Non-pigmented ciliary epithelial cell (primary cell): ENCODE results near the gene OR10T2.
"Not testable (repeated sequence)": the region's sequence is repeated elsewhere in the genome, so short reads cannot be mapped to it uniquely, and the experiment has no call there.

Experiments used
- DNase-seq: peaks from one replicate; pipeline ENCODE4 v3.0.0-alpha.2; 2010; ENCODE audit warnings: low read depth

The OR10T2 gene

DNA sequence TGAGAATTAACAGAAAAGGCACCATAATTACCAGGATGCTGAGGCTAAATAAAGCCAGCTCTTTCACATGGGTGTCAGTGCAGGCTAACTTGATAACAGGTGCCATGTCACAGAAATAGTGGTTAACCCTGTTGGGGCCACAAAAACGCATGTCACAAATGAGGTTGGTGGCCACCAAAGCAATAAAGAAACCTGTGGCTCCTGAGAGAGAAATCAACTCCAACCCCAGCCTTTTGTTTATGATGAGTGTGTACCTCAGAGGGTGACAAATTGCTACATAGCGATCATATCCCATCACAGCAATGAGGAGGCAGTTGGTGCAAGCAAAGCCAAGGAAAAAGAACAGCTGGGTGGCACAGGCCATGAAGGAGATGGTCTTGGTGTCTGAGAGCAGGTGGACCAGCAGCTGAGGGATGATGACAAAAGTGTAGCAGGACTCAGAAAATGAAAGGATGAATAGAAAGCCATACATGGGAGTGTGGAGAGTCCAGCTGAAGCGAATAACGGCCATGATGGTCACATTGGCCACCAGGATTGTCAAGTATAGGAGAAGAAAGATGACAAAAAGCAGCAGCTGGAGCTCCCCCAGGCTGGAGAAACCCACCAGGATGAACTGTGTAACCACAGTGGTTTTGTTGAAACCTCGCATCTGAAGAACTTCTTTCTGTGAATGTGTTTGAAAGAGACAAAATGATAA is at the start of gene OR10T2:
TSS of gene OR10T2 (minus strand) at position 649 of the 697 bp plus-strand sequence. CDS start at position 649, 0 bp downstream.
- DNase-seq: no peak

GRCh38 chr1:158445376-158445775 is 46.1 kb upstream of the OR10T2 start:
- no peak for DNase-seq

- no peak for DNase-seq
Measured at GRCh38 chr1:158434741-158435140, 35.5 kb upstream of the OR10T2 start.

GRCh38 chr1:158430163-158430562 is 30.9 kb upstream of the OR10T2 start:
- not testable (repeated sequence) for DNase-seq

GRCh38 chr1:158426137-158426536 is 26.9 kb upstream of the OR10T2 start, which contains the start of gene OR10K2:
Gene OR10K2 (minus strand): TSS chr1:158426237. CDS start chr1:158420866, 5,371 bp downstream.
- DNase-seq: no peak

DNA sequence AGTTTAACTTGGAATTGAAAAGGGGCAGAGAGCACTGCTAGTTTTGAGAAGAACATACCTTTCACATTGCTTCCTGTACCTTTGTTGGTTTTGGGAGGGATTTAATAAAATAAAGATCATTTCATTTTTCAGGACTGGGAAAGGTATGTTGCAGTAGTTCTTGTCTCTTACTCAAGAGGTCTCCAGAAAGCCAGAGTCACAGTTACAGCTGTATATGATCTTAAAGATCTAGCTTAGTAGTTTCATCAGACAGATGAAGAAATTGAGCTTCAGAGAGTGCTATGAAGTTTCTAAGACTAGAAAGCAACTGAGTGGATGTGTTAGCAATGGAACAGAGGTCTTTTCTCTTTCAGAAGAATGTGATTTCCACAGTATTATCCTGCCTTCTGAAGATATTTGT is 25.8 kb upstream of the OR10T2 start:
- DNase-seq: no peak

GRCh38 chr1:158422212-158422611 is 22.9 kb upstream of the OR10T2 start:
- DNase-seq: no peak

DNA sequence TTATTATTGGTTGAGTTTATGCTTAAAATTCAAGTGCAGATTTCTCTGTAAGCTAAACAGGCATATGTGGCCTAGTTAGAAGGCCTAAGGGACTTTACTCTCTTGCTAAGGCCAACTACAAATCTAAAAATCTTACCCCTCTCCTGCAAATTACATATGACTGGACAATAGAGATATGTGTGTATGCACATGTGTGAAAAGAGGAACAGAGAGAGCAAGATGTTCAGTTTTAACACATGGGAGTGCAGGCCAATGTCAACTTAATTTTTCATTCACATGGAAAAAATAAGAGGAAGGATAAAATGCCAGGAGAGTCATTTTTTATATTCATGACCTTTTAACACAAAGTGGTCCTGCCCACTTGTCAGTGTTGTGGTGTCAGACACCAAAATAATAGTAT is 18.3 kb upstream of the OR10T2 start:
- no peak for DNase-seq

- no peak for DNase-seq
Measured at GRCh38 chr1:158414651-158415345, 15.5 kb upstream of the OR10T2 start.

DNA sequence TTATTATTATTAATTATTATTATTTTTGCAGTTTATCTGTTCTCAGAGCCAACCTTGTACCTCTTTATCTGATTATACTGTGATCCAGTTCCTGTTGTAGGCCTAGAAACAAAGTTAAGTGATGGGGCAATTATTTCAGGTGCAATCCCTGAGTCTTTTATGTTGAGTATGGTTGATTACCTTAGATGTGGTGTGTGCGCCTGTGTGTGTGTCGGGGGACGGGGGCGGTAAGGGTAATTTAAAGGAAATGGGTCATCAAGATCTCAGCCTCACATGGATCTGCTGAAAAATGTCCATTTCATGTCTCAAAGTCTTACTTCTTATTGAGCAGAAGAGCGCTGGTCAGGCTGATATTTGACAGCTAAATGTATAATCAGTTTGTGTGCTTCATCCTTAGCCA is 7.8 kb upstream of the OR10T2 start:
- DNase-seq: no peak

DNA sequence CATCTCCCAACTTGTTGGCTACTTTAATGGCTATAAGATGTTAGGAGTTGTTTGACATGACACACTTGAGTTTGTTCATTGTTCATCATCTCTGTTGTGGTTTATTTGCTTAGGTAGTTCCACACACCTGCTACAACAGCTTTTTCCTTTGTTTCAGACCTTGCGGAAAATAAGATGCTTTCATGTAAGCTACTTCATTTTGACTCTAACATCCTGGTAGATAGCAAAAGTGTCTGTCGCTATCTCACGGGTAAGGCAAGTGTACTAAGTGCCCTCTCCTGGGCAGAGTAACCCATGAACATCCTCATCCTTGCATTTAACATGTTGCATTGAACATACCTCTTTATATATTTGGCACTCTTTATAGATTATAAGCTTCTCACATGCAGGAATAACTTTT is 1.6 kb upstream of the OR10T2 start:
- DNase-seq: no peak

DNA sequence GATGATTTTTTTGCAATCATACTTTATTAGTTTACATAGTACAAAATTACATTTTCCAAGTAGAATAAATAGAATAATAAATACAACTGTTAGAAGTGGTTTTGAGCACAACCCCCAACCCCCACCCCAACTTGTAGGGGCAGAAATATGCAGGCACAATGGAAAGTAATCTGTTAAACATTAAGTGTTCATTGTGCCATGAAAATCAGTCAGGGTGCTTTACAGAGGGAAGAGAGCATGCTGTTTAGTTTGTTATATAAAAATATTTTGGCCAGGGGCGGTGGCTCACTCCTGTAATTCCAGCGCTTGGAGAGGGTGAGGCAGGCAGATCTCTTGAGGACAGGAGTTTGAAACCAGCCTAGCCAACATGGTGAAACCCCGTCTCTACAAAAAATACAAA is 2.6 kb downstream of the OR10T2 start:
- no peak for DNase-seq

DNA sequence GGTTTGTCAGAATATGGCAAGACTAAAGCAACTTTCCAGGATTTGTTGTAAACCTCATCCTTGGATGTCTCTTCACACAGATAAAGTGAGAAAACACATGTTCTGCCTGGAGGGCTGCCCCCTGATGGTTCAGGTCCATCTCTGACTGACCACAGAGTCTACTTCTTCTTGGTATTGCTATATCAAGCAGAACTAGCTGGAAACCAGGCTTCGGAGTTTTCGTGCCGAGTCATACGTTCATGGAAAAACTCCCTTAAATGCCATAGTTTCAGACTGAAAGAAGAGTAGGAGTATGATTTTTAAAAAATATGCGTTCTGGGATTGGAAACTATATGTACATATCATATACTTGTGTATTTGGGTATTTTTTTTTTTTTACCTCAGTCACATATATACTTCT is 5.8 kb downstream of the OR10T2 start:
- DNase-seq: no peak

DNA sequence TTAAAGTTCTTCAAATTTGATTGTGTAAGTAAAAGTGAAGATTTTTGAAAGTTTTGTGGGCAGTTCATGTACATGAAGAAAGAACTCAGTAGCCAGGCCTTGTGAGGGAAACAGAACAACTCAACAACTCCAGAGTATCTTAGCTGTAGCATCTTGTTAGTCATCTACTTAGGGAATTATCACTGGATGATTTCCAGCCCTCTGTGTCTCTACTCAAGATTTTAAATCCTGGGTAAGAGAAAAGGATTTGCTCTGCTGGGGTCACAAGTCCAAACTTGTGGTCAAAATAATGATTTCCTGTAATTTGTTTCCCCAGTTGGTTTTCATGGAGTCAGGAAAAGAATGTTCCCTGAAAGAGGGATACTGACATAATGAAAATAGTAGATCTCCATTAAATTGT is 8.2 kb downstream of the OR10T2 start:
- DNase-seq: no peak

GRCh38 chr1:158390331-158390730 is 8.9 kb downstream of the OR10T2 start:
- no peak for DNase-seq

DNA sequence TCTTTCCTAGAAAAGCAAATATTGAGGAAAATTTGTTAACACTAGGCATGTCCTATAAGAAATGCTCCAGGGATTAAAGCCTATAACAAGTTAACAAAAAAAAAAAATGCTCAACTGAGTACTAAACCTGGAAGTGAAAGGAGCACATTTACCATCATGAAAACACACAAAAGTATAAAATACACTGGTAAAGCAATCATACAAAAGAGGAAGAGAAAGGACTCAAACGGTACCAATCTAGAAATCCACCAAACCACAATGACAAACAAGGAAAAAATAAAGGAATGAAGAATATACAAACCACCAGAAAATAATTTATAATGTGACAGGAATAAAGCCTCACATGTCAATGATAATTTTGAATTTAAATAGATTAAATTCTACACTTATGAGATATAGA is 24.4 kb downstream of the OR10T2 start:
- no peak for DNase-seq

- DNase-seq: not testable (repeated sequence)
Measured at GRCh38 chr1:158374101-158374500, 25.2 kb downstream of the OR10T2 start.

GRCh38 chr1:158371188-158371953 is 27.9 kb downstream of the OR10T2 start:
- no peak for DNase-seq

DNA sequence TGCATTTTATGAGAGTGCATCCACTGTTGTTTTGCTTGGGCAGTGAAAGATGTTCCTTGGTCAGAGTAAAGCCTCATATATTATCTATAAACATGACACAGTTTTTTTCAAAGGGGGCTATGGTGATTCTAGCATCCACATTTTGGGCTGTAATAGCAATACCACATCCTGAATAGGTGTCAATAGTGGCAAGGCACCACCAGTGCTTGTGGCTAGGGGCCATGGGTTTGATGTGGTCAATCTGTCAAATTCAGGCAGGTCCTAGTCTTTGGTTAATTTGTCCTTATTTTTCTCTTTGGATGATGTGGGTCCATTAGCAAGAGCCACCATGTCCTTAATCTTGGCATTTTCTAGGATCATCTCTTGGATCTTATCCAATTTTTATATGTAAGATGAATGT is 32.5 kb downstream of the OR10T2 start:
- no peak for DNase-seq

- DNase-seq: no peak
Measured at GRCh38 chr1:158362941-158363340, 36.3 kb downstream of the OR10T2 start.

GRCh38 chr1:158362482-158362881 is 36.8 kb downstream of the OR10T2 start:
- no peak for DNase-seq

- DNase-seq: no peak
Measured at GRCh38 chr1:158357441-158357840, 41.8 kb downstream of the OR10T2 start.

GRCh38 chr1:158356616-158357015 is 42.6 kb downstream of the OR10T2 start:
- DNase-seq: no peak
